GM19324 (cell line): Measurements from ENCODE around the gene ATG101.

ENCODE experiments used
- ATAC-seq: cut with Tn5 transposase; IDR thresholded peaks from one replicate; pipeline ENCODE4 v1.9.1; 2021; ENCODE audit warnings: mild to moderate bottlenecking, moderate library complexity; ENCODE audit not compliant: unreplicated experiment, low FRiP score

The ATG101 gene

GRCh38 chr12:52074971-52075724 is 5.4 kb downstream of the ATG101 start:
- no peak for ATAC-seq

DNA sequence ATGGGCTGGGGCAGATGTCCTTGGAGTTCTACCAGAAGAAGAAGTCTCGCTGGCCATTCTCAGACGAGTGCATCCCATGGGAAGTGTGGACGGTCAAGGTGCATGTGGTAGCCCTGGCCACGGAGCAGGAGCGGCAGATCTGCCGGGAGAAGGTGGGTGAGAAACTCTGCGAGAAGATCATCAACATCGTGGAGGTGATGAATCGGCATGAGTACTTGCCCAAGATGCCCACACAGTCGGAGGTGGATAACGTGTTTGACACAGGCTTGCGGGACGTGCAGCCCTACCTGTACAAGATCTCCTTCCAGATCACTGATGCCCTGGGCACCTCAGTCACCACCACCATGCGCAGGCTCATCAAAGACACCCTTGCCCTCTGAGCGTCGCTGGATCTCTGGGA is 7.0 kb downstream of the ATG101 start:
- no peak for ATAC-seq

DNA sequence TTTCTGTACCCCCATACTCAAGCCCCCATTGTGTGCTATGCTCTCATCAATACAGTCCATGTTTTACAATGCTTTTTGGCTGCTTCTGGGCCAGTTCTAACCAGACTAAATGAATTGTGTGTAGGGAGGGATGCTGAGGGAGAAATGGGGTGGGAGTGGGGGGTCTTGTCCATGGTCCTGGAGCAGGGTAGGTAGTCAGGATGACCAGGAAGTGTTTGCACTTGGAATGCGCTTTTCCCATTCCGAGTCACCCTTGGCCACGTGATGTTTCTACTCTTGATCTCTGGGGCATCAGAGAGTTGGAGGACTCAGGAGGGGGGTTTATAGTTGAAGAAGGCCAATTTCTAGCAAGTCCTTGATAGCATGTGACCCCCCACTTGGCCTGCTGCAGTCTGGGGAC is 8.5 kb downstream of the ATG101 start:
- no peak for ATAC-seq

GRCh38 chr12:52079576-52080402 is 10.0 kb downstream of the ATG101 start, which contains the start of gene SMIM41:
Gene SMIM41, plus strand, starts transcription at chr12:52079704. Its CDS starts 76 bp downstream, at chr12:52079780.
- no peak for ATAC-seq

GRCh38 chr12:52080403-52081251 is 10.8 kb downstream of the ATG101 start:
- no peak for ATAC-seq

- peak; percentile 69 for ATAC-seq
Observed at GRCh38 chr12:52081263-52081733, 11.5 kb downstream of the ATG101 start.

GRCh38 chr12:52082026-52082668 is 12.4 kb downstream of the ATG101 start:
- ATAC-seq, result no peak

- no peak for ATAC-seq
Observed at GRCh38 chr12:52082669-52082987, 12.8 kb downstream of the ATG101 start.

DNA sequence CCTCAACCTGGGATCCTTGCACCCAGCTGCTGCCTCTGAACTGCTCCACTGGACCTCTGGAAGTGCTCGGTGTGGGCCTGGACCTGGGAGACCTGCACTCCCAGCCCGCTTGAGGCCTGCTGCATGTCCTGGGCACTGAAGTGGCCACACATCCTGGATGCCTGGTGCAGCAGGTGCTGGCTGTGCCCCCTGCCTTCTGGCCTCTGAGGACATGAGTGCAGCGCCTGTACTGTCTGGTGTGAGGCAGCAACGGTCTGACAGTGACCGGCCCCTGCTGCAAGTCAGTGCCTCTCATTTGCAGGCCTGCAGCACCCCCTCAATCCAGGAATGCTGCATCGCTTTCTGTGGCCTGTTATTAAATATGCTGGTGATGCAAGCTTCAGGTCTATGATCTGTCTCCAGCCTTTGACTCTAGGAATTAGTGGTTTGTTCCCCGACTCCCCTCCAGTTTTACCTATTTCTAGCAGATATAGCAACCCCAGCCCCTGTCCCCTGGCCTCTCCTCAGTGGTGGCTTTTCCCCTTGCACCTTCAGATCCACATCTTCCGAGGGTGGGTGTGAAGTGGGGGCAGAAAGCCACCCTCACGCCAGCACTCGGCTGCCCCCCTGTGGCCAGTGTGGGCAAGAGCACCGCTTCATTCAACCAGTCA is 13.3 kb downstream of the ATG101 start:
- ATAC-seq, result no peak

DNA sequence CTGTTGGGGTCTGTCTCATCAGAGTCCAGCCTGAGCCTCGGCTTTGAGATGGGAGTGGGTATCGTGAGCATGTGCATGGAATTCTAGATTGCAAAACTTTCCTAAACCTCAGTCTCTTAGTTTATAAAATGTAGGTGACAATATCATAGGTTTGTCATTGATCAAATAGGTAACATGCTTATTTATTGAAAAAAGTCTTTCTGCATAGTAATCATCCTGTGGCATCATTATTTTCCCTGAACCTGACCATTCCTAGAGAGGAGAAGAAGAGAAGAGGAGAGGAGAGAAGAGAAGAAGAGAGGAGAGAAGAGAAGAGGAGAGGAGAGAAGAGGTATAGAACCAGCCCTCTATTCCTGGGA is 13.8 kb downstream of the ATG101 start:
- ATAC-seq, result no peak

DNA sequence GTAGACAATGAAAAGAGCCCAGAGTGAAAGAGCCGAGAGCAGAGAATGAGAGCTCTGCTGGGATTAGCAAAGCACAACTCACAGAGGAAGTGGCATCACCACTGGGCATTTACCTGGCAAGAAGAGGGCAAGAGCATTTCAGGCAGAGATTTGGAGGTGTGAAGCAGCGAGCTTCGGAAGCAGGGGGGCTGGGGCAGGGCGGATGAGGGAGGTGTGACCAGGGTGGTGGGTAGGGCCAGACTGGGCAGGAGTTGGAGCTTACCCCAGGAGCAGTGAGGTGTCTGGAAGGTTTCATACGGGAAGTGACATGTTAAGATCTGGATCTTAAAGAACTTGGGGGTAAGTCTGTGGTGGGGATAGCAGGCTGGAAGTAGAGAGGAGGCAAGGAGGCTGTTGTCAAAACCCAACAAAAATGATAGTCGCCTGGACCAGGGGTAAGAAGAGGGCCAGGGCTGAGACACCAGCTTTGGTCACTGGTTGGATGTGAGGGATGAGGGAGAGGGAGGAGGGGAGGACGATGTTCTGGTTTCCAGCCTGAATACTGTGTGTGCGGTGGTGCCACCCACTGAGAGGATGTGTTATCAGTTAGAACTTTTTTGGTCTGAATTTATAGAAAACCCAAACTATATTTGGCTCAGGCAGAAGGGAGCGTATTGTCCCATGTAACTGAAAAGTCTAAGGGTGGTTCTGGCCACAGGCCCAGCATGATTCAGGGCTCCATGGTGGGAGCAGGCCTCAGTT is 14.9 kb downstream of the ATG101 start:
- ATAC-seq, result no peak

GRCh38 chr12:52085682-52086180 is 16.0 kb downstream of the ATG101 start:
- ATAC-seq, result no peak

DNA sequence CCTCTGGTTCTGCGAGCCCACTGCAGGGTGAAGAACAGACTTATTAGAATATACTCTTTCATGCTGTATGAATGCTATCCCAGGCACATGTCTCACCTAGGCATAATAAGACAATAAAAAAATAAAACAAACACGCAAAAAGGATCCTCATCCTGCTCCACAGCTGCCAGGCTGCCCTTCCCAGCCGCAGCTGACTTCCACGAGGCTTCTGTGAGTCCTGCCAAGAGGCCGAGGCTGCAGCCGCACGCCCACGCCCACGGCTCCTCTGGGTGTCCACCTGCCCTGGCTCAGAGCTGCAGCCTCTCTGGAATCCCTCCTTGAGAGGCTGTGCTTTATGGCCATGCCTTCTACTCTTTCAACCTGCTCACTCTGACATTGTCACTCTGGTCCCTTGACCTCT is 16.6 kb downstream of the ATG101 start:
- no peak for ATAC-seq

- no peak for ATAC-seq
Observed at GRCh38 chr12:52086944-52087835, 17.4 kb downstream of the ATG101 start.

DNA sequence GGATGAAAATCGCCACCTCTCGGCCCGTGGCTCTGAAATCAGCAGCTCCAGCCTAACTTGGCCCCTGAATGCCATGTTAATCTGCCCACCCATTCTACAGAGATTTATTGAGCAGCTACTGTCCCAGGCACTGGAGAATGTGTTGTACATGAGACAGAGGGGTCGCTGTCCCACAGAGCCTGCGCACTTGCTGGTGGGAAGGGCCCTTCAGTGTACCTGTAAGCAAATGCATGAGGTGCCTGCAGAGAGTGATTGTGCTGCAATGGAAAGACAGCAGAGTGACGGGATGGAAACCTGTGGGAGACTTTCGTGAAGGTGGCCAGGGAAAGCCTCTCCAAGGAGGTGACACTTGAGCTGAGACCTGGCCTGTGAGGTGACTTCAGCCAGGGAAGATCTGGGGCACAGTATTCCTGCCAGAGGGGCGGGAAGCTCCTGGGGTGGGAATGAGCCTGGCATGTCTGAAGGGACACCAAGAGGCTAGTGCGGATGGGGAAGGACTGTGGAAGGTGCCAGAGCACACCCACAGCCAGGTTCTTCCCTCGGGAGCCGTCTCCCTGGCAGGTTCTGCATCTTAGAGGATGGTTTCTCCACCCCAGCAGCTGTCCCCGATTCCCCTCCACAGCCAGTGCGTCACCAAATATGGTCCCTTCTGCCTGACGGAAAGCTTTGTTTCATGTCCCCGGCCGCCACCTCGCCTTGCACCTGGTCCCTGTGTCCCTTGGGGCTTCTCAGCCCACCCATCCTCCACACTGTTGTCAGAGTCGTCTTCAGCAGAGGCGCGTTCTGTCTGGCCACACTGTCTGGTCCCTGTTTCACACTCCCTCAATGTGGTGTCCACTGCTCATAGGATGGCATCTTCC is 18.4 kb downstream of the ATG101 start:
- no peak for ATAC-seq

- ATAC-seq, result no peak
Observed at GRCh38 chr12:52089491-52089890, 19.7 kb downstream of the ATG101 start.

GRCh38 chr12:52090291-52090690 is 20.5 kb downstream of the ATG101 start:
- no peak for ATAC-seq
